Measurements from ENCODE around the gene PRKD1.

Gene PRKD1

DNA sequence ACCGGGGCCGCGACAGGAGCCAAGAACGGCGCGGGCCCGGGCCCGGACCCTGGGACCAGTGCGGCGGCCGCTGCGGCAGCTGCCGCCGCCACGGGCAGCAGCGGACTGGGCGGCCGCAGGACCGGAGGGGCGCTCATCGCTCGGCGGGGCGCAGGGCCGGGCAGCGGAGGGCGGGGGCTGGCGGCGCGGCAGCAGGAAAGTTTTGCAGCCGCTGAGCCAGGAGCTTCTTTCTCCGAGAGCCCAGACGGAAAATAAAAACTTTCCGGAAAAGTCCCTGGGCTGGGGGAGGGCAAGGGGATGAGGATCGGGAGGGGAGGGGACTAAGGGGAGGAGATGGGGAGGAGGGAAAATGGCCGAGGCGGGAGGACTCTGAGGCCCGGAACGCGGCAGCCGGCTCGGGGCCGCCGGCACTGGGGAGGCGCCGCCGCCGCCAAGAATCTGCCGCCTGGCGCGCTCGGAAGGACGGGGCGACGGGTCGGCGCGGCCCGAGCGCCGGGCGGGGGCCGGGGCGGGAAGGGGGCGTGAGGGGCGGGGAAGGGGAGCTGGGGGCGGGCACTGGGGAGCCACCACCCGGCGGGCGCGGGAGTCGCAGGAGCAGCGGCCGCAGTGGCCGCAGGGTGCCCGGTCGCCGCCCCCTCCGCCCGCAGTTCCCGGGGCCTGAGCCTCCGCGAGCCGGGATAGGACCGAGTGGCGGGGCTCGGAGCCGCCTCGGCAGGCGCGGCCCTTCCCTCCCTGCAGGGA is at the start of gene PRKD1:
PRKD1 (minus strand) TSS at position 472 of the 741 bp plus-strand sequence.
- no peak for DNase-seq (ENCODE audit: low read depth)

DNA sequence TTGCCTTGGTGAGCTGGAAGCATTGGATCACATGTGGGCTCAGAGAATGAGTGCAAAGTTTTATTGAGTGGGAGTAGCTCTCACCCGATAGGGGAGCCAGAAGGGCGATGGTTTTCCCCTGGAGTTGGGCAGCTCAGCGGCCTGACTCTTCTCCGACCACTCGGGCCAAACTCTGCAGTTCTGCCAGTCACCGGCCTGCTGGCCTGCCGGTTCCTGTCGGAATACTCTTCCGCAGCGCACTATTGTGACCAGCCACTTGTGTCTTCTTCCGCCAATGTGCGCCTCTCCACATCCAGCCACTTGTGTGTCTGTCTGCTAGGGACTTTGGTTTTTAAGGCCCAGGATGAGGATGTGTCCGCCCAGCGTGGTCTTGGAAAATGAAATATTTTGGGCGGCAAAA is 43.5 kb upstream of the PRKD1 start:
- DNase-seq (ENCODE audit: low read depth): no peak

GRCh38 chr14:29955087-29955486 is 27.4 kb upstream of the PRKD1 start:
- DNase-seq (ENCODE audit: low read depth): no peak

- DNase-seq (ENCODE audit: low read depth): no peak
Measured at GRCh38 chr14:29953501-29953900, 25.9 kb upstream of the PRKD1 start.

DNA sequence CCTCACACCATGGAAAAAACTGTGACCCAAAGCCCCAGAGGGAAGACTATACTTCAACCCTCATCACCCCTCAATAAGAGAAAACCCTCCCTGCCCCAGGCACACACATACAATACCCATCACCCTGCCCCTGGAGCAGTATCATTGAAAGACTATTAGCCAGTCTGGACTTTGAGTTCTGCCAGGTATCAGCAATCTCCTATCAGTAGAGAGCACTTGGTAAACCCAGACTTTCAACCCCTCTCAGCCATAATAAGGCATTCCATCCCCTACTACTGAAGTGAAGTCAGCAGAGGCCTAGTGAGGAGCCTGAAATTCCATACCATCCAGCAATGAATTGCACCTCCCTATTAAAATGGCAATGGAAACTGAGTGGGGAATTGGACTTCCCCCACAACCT is 16.4 kb upstream of the PRKD1 start:
- DNase-seq (ENCODE audit: low read depth): no peak

GRCh38 chr14:29941401-29941800 is 13.8 kb upstream of the PRKD1 start:
- DNase-seq (ENCODE audit: low read depth): no peak

DNA sequence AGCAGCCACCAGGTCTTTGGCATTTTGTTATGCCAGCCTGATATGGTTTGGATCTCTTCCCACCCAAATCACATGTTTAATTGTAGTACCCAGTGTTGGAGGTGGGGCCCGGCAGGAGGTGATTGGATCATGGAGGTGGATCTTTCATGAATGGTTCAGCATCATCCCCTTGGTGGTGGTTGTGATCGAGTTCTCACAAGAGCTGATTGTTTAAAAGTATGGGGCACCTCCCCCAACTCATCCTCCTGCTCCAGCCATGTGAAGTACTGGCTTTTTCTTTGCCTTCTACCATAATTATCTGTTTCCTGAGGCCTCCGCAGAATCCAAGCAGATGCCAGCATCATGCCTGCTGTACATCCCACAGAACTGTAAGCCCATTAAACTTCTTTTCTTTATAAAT is 12.8 kb upstream of the PRKD1 start:
- no peak for DNase-seq (ENCODE audit: low read depth)

DNA sequence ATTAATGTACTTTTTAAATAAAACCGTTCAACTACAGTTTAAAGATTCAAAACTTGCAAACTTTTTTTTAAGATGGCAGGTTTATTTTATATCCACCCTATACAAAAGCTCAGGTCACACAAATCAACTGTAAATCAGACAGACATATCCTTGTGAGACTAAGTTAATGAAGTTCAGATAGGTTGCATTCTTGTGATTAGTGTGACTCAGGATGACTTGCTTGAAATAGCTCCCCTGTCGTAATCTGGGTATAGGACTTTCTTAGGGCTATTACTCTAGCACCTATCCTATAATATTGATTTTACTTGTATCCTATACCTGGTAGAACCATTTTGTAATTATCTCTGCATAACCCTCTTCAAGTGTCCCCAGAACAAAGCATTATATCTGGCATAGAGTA is 9.5 kb upstream of the PRKD1 start:
- DNase-seq (ENCODE audit: low read depth): no peak

GRCh38 chr14:29930283-29930682 is 2.6 kb upstream of the PRKD1 start:
- no peak for DNase-seq (ENCODE audit: low read depth)

DNA sequence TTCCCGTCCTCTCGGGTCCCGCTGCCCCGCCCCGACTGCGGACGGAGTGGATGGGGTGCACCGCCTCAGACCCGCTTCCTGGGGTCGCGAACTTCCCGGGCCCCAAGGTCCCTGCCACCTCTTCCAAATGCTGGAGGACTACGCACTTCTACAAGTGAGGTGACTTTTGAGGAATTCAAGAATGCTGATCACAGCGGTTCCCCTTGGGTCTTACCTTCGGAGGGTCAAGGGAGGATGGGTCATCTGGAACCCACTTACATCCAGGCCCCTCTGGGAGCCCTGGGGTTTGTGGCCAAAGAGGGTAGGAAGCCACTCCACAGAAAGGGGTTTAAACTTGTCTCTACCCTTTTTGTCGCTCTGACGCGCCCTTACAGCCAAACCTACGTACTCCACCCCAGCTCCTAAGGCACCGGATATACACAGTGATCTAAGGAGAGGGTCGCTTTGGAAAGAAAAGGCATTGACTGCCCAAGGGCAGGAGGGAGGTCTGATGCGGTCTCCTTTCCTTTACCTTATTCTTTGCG is 532 bp upstream of the PRKD1 start:
- no peak for DNase-seq (ENCODE audit: low read depth)

- DNase-seq (ENCODE audit: low read depth): no peak
Measured at GRCh38 chr14:29926701-29927375, 809 bp downstream of the PRKD1 start.

DNA sequence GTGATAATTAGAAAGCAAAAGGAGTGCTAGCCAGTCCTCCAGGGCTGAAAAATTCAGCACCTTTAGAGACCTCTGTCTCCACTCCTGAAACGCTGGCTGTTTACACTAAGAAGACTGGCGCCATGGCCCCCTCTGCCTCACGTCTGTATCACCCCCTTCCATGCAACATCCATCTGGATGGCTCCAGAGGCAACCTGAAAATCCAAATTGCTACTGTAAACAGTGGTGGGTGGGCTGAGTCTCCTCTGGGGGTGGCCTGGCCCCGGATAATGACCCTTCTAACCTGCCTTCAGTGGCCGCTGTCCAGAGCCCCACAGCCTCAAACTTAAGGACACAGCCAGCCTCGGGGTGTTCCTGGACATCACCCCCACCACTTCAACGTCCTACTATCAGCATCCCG is 1.4 kb downstream of the PRKD1 start:
- DNase-seq (ENCODE audit: low read depth): no peak

GRCh38 chr14:29925736-29926135 is 1.9 kb downstream of the PRKD1 start:
- no peak for DNase-seq (ENCODE audit: low read depth)

DNA sequence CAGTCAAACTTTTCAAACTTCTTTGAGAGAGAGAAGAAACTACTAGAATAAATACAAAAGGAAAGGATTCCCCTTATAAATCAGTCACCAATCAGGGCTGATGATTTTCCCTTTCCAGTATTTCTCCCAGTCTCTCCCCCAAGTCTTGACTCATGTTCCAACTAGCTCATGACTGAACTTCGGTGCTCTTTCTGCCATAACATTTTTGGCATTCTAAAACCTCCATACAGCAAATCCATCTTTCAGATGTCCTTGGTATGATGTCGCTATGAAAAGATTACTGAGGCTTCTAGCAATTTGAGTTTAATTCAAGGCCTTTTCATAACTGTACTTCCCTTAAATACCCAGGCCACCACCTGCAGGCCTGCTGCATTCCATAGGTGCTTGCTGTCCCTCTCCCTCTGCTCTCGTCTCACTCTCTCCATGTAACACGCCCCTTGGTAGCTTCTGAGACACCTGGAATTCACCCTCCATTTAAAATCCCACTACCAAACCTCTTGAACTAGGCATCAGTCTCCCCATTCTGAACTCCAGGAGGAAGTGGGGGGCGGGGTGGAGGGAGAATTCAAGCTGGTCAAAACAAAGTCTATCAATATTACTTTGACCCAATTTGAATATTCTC is 2.4 kb downstream of the PRKD1 start:
- DNase-seq (ENCODE audit: low read depth): no peak

GRCh38 chr14:29919845-29920244 is 7.8 kb downstream of the PRKD1 start:
- DNase-seq (ENCODE audit: low read depth): no peak

GRCh38 chr14:29918981-29919380 is 8.7 kb downstream of the PRKD1 start:
- no peak for DNase-seq (ENCODE audit: low read depth)

- DNase-seq (ENCODE audit: low read depth): no peak
Measured at GRCh38 chr14:29913566-29913965, 14.1 kb downstream of the PRKD1 start.

DNA sequence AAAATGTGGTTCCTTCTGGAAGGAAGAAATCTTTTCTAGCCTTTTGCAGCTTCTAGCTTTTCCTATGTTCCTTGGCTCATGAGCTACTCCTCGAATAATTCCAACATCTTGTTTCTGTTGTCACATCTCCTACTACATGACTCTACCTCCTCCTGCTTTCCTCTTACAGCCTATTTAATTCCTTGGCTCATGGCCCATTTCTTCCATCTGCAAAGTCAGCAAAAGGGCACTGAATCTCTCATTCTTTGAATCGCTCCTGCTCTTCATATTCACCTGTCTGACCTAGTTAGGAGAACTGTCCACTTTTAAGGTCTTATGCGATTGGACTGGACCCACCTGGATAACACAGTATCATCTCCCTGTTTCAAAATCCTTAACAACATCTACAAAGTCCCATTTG is 15.8 kb downstream of the PRKD1 start:
- no peak for DNase-seq (ENCODE audit: low read depth)

GRCh38 chr14:29908652-29909577 is 18.7 kb downstream of the PRKD1 start:
- no peak for DNase-seq (ENCODE audit: low read depth)

- no peak for DNase-seq (ENCODE audit: low read depth)
Measured at GRCh38 chr14:29906256-29906870, 21.3 kb downstream of the PRKD1 start.

DNA sequence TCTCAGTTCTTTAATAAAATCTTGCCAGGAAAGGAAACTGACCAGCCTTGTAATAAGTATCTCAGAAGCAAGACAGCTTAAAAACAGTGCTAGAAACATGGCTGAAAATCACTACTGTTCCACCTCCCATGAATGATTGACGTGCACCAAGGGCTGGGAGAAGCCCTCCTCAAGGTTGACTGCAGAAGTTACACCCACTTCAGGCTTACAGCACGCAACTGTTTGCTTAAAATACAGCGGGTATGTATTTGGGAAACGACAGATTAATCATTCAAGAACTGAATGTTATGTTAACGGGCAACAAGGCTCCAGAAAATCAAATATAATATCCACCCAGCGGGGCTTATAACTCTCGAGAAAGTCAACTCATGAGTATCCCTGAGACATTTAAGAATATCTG is 22.1 kb downstream of the PRKD1 start:
- DNase-seq (ENCODE audit: low read depth): no peak

All from stimulated activated CD8-positive, alpha-beta memory T cell treated with anti-CD3 and anti-CD28 coated beads, Interleukin-7, amount 100 ng/mL, for 24 hours (primary cell).